ENCODE measurements around the gene HS1BP3.

The HS1BP3 gene

GRCh38 chr2:20617892-20618467, 32.9 kb downstream of the HS1BP3 start:
- DNase-seq (ENCODE audit: low read depth in 3 of 3) = no peak

- DNase-seq (ENCODE audit: low read depth in 3 of 3) = no peak
These were observed 33.8 kb downstream of the HS1BP3 start for GRCh38 chr2:20617081-20617575.

- no peak for DNase-seq (ENCODE audit: low read depth in 3 of 3)
These were observed 34.5 kb downstream of the HS1BP3 start for GRCh38 chr2:20616341-20616871.

DNA sequence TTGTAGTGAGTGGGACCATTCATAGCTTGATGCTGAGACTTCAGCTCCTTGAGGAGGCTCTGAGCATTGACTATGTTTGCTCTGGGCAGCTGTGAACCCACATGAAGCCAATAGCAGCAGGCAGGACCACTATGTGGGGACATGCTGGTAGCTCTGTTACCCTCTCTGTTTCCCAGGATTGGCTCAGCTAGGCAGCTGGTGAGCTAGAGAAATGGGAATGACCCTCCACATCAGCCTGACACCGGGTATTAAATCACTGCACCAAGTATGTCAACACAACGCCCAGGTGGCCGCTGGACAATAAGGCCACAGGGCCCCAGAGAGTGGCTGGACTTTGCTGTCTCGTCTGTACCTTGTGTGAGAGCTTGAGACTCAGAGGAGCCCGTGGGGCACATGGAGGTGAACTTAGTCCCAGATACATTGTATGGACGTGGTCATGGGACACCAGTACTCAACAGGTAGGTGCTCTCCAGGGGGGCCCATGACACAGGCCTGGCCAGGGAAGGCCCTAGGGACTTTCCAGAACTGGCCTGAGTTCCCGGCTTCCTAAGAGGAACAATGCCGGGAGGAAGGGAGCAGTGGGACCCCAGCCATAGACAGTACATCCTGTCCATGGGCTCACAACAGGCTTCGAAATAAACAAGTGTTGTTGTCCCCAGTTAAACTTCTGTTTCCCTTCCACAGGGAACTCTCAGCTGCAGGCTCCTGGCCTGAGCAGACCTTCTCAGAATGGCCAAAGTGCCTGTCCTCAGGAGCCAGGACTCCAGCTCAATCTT, 35.2 kb downstream of the HS1BP3 start:
- no peak for DNase-seq (ENCODE audit: low read depth in 3 of 3)

- DNase-seq (ENCODE audit: low read depth in 3 of 3) = no peak
These were observed 35.8 kb downstream of the HS1BP3 start for GRCh38 chr2:20615068-20615465.

GRCh38 chr2:20614201-20615067, 36.5 kb downstream of the HS1BP3 start:
- no peak for DNase-seq (ENCODE audit: low read depth in 3 of 3)

DNA sequence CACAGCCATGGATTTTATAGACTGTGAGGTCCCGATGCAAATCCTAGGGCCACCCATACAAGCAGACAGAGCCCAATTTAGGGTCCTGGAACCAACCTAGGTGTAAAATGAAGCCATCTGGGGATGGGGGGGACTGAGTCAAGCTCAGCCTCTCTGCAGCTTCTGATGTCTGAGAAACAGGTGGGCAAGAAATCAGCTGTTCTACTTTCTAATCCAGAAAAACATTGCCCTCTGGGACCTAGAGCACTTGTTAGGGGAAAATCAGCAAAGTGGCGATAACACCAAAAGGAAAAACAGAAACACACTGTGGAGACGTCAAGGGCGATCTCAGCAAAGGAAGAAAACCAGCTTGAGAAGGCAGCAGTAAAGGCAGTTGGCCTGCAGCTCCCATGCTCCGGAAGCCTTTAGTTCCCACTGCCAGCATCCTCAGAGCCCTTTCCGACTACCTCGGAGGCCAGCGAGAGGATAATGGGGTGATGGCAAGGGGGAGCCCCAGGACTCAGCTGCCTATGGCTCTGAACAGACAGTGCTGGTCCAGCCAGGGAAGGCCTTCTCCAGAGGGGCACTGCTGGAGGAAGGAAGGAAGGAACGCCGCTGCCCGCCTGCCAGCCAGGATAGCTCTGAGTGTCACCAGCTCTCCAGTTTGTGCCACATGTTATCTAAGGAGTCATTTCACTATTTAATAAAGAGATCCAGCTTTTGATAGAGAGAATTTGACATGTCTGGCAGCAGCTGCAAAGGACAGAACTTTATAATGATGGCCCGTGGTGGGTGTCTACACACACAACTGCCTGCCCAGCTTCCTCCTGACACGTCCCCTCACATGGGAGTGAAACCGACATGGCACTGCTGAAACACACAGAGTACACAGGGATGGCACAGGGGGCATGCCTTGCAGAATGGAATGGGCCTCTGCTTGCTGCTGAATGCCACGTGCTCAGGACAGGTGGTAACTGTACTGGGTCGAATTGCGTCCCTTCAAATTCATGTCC, 37.7 kb downstream of the HS1BP3 start:
- no peak for DNase-seq (ENCODE audit: low read depth in 3 of 3)

GRCh38 chr2:20611844-20612356, 39.0 kb downstream of the HS1BP3 start:
- no peak for DNase-seq (ENCODE audit: low read depth in 3 of 3)

DNA sequence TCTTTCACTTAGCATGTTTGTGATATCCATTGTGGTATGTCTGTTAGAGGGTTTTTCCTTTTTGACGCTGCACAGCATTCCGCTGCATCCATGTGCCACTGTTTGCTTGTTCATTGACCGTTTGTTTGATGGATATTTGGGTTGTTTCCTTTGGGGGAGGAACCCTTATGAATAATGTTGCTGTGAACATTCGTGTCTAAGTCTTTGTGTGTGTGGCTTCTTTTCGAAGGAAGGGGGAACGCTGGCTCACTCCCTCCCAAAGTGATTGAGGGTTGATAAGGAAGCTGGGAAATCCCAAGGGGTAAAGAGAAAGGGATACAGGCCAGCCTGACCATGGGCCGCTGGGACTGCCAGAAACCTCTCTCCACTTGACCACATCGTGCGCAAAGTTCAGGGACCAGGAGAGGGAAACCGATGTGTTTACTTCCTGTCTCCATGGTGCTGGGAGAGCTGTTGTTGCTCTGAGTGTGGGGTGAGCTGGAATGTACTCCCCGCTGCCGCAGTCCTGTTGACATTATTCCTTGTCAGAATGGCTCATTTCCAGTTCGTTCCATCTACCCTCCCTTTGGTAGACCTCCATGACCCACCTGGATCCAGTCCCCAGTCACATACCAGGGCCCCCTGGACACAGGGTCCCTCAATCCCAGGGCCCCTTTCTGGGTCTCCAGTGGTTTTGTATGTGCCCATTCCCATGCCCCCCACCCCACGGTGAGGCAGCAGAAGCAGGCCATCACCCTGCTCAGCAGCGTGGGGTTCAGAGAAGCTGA, 39.6 kb downstream of the HS1BP3 start:
- DNase-seq (ENCODE audit: low read depth in 3 of 3) = no peak

GRCh38 chr2:20609995-20610357, 40.9 kb downstream of the HS1BP3 start:
- DNase-seq (ENCODE audit: low read depth in 3 of 3) = no peak

GRCh38 chr2:20609349-20609994, 41.4 kb downstream of the HS1BP3 start:
- DNase-seq (ENCODE audit: low read depth in 3 of 3) = no peak

GRCh38 chr2:20608666-20609348, 42.1 kb downstream of the HS1BP3 start:
- no peak for DNase-seq (ENCODE audit: low read depth in 3 of 3)

- DNase-seq (ENCODE audit: low read depth in 3 of 3) = no peak
These were observed 43.5 kb downstream of the HS1BP3 start for GRCh38 chr2:20607446-20607845.

GRCh38 chr2:20606198-20606597, 44.7 kb downstream of the HS1BP3 start:
- DNase-seq (ENCODE audit: low read depth in 3 of 3) = no peak

GRCh38 chr2:20604951-20605381, 45.9 kb downstream of the HS1BP3 start:
- no peak for DNase-seq (ENCODE audit: low read depth in 3 of 3)

- DNase-seq (ENCODE audit: low read depth in 3 of 3) = no peak
These were observed 46.4 kb downstream of the HS1BP3 start for GRCh38 chr2:20604401-20604911.

- DNase-seq (ENCODE audit: low read depth in 3 of 3) = no peak
These were observed 47.1 kb downstream of the HS1BP3 start for GRCh38 chr2:20603791-20604190.

DNA sequence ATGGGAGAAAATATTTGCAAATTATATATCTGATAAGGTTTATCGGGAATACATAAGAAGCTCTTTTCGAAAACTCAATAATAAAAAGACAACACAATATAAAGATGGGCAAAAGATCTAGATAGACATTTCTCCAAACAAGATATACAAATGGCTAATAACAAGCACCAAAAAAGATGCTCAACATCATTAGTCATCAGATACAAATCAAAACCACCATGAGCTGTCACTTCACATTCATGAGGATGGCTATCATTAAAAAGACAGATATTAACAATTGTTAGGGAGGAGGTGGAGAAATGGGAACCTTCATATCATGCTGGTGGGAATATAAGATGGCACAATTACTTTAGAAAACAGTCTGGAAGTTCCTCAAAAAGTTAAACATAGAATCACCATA, 48.1 kb downstream of the HS1BP3 start:
- no peak for DNase-seq (ENCODE audit: low read depth in 3 of 3)

Data from stimulated activated CD4-positive, alpha-beta T cell treated with anti-CD3 and anti-CD28 coated beads, TNF-alpha, amount 100 ng/mL, for 24 hours (primary cell).